GM10266 (cell line): ENCODE measurements around the gene NSUN2.

Source experiments
- DNase-seq: peaks from one replicate; pipeline ENCODE4 v3.0.0; 2012; ENCODE audit errors: extremely low spot score
- CTCF ChIP-seq: IDR thresholded peaks from 2 replicates; pipeline ENCODE4 v1.5.1; 2012; ENCODE audit warnings: mild to moderate bottlenecking, low read depth; ENCODE audit not compliant: control insufficient read depth, insufficient read depth; ENCODE audit errors: missing control alignments

NSUN2 gene

GRCh38 chr5:6556802-6557102 lies 76.1 kb downstream of the NSUN2 start:
- DNase-seq = no peak
- TF ChIP-seq CTCF = no peak

GRCh38 chr5:6556089-6556801 lies 76.6 kb downstream of the NSUN2 start:
- no peak for TF ChIP-seq CTCF
- DNase-seq = no peak

GRCh38 chr5:6554812-6555211 lies 78.0 kb downstream of the NSUN2 start:
- no peak for DNase-seq
- no peak for TF ChIP-seq CTCF

- TF ChIP-seq CTCF = no peak
- no peak for DNase-seq
Observed at GRCh38 chr5:6553972-6554371, 78.9 kb downstream of the NSUN2 start.

GRCh38 chr5:6552612-6553011 lies 80.2 kb downstream of the NSUN2 start:
- no peak for TF ChIP-seq CTCF
- DNase-seq = no peak

- no peak for DNase-seq
- TF ChIP-seq CTCF = no peak
Observed at GRCh38 chr5:6551955-6552313, 80.9 kb downstream of the NSUN2 start.

- TF ChIP-seq CTCF = no peak
- DNase-seq = no peak
Observed at GRCh38 chr5:6551287-6551954, 81.4 kb downstream of the NSUN2 start.
